ENCODE results near the gene CD93.

Gene CD93

DNA sequence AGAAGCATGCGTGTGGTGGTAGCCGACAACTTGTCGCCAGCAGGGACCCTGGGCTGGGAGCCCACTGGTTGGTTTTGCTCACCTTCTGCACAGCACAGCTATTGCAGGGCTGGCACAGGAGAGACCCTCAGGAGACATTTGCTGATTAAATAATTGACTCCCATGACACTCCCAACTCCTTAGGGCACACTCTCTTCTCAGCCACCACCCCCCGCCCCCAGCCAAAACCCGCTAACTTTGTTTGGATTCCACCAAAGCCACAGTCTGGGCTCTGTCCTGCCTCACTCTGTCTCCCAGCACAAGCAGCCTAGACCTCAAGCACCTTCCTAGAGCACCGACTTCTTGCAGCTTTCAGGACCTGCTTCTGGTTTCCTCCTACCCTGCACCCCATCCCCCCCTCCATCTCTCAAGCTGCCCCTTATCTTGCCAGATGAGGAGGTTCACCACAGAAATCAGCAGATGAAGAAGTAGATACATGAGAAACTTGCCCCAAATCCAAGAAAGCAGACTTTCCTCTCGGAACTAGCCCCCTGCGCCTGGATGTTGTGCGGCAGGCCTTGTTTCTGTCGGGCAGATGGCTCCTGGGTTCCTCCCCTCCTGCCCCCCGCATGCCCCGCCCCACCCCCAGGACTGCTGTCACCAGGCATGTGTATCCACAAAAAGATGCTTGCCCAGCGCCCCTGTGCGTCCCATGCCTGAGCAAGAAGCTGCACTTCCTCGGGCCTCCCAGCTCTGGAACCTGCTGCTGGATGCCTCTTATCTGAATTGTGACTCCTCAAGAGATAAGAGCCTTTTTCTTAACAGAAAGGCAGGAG lies 35.0 kb upstream of the CD93 start:
- DNase-seq: no peak

- no peak for DNase-seq
These were observed 34.1 kb upstream of the CD93 start for GRCh38 chr20:23120261-23120660.

DNA sequence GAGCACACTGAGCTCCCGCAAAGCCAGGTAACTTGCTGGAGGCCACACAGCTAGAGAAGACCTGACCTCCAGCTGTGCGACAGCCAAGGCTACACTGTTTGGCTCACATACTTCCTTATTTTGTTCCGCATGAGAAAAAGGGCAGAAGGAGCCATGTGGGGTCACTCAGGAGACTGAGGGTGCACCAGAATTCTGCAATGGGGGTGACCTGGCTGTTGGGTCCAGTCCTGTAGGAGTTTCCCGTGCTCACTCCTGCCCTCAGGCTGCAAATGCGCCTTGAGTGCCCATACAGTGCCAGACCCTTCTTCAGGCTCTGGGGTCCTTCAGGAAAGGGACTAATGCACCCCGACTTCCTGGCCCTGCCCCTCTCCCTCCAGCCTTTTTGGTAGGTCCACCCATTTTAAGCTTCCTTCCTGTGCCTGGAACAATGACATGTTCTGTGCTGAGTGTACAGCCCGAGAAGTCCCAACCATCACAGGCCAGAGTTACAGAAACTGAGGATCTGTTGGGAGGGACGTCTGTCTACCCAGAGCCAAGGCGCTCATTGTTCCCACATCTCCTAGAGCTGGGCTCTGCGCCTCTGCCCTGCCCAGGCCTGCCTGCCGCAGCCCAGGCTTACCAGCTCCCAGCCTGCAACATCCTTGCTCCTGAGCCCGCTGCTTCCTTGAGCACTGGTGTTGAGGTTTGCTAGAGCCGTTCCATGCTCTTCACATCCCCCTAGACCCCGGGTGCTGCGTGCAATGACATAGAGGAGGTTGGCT lies 33.5 kb upstream of the CD93 start:
- DNase-seq: no peak

- DNase-seq: no peak
These were observed 32.6 kb upstream of the CD93 start for GRCh38 chr20:23118766-23119165.

DNA sequence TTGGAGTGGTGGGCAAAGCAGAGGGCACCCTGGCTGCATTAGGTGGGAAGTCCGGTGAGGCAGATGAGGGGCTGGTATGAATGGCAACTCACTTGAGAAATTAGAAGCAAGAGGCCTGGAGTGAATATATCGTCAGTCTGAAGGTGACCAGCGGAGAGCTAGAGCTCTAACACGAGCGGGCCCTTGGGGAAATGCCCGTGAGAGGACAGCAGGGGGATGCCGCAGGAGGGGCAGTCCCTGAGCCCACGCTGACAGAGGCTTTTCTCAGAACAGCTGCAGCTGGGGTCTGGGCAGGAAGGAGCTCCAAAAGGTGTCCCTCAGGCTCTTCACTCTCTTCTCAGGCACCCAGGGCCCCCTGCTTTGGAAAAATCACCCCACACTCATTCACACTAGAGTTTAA lies 32.0 kb upstream of the CD93 start:
- DNase-seq: no peak

- DNase-seq: no peak
These were observed 31.6 kb upstream of the CD93 start for GRCh38 chr20:23117738-23118137.

DNA sequence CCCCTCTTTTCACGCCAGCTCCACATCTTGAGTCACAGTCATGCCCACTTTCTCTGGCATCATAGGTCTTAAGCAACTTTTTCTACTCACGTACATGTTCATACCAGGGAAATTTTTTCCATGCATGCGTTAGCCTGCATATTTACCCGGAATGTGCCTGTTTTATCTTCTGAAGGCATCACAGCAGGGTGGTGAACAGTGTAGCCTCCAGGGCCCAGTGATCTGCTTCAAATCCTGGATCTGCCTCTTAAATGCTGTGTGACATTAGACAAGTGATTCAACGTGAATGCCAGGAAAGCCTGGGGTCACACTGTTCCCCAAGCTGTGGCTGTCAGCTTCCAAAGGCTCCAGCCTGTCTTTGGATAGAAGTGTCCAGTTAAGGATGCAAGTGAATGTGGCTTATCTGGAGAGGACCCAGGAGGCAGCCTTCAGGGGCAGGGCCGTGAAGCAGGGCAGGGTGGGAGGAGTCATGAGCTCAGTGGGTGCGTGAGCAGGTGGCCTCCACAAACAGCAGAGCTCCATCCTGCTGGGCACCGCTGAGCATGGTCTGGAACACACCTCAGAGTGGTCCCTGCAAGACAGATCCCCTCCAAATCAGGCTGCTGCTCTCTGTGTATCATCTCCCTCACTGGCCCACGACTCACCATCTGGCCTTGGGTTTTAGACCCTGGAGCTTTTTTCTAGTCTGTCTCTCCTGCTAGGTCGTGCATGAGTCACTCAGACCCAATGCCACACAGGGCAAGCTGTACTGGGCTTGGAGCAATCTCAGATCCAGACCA lies 30.4 kb upstream of the CD93 start:
- no peak for DNase-seq

GRCh38 chr20:23115822-23116221 lies 29.7 kb upstream of the CD93 start:
- DNase-seq: no peak

DNA sequence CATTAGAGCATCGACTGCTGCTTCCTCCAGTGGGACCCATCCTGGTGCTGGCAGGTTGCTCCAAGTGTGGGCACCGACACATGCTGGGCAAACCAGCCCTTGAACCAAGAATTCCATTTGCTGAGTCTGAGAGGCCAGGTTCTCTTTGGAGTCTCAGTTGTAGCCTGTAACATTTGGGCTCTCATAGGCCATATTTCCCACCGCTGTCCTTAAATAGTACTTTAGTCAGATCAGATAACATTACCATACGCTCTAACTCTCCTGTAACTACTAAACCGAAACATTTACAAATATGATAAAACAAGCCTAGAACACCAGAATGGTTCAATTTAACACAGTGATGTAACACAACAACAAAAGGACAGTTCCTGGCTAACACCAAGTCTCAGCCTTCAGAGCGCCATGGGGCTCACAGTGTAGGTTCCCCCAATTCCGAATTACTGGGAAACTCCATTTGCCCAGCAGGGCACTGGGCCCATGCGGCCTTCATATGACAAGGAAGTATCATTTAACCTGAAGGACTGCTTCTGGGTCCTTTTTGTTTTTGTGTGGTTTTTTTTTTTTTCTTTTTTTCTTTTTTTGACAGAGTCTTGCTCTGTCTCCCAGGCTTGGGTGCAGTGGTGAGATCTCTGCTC lies 28.4 kb upstream of the CD93 start:
- no peak for DNase-seq

DNA sequence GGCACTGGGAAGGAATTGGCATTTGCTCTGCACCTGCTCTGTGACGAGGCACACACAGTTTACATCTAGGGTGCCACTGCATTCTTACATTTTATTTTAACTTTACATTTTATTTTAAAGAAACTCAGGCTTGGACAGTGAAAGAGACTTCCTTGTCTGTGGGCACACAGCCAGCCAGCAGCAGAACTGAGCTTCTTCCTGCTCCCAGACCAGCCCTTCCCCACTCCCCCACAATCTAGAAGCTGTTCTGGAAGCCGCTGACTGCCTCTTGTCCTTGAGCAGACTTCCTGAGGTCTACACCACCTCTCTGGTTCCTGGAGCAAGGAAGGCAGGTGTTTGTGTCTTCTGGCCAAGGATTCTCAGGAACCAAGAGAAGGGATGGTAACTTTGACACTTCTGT lies 27.9 kb upstream of the CD93 start:
- DNase-seq: no peak

DNA sequence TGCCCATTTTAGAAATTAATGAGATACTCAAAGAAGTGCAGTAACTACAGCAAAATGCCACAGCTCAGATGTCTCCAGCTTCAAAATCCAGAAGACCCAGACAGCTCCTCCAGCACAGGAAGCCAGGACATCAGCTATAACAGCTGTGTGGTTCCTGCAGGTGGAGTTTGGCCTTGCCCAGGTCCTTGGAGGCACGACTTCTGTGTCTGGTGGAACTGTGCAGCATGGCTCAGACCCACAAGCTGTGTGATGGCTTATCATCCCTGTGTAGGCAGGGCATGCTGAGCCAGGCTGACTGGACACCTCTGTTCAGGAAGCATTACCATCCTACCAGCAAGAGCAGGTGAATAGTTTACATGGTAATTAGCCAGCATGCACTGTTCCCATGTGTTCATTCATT lies 26.5 kb upstream of the CD93 start:
- DNase-seq: no peak

DNA sequence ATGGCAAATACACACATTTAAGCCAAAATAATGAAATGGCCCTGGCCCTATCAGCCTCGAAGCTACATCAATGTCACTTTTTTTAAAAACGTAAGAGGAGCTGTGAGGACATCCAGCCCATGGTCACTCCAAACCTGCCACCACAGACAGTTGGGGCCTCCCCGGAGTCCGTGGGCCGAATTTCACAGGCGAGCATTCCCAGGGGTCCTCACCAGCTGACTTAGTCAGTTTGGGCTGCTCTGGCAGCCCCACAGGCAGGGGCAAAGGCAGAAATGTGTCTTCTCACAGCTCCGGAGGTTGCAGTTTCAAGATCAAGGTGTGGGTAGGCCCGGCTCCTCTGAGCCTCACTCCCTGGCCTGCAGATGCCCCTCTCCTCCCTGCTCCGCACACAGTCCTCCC lies 25.8 kb upstream of the CD93 start:
- no peak for DNase-seq

GRCh38 chr20:23111307-23111943 lies 25.3 kb upstream of the CD93 start:
- DNase-seq: no peak

GRCh38 chr20:23108871-23109270 lies 22.7 kb upstream of the CD93 start:
- DNase-seq: no peak

GRCh38 chr20:23107466-23107865 lies 21.3 kb upstream of the CD93 start:
- DNase-seq: no peak

DNA sequence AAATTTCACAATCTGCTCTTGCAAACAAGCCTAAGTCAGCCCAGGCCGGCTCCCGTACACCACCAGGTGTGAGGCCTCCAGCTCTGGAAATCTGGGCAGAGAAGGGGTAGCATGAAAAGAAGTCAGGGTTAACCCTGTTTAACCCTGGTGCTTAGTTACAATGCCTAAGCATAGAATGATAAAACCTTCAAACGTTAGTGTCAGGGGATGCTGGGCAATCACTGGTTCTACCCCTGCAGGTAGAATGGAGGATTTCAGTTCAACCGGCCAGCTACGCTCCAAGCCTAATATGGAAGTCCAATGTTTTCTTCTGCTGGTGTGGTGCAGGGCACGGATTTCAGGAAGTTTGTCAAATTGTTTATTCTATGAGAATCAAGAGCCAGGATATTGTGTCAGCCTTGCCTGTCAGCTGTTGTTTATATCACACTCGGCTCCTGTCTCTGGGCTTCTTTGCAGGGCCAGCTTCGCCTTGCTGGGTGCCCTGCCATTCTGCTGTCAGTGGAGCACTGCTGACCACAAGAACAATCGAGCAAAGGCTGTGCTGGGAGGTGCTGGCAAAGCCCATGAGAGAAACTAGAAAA lies 20.2 kb upstream of the CD93 start:
- no peak for DNase-seq

GRCh38 chr20:23105193-23105592 lies 19.1 kb upstream of the CD93 start:
- no peak for DNase-seq

GRCh38 chr20:23103284-23104018 lies 17.3 kb upstream of the CD93 start:
- DNase-seq: no peak

DNA sequence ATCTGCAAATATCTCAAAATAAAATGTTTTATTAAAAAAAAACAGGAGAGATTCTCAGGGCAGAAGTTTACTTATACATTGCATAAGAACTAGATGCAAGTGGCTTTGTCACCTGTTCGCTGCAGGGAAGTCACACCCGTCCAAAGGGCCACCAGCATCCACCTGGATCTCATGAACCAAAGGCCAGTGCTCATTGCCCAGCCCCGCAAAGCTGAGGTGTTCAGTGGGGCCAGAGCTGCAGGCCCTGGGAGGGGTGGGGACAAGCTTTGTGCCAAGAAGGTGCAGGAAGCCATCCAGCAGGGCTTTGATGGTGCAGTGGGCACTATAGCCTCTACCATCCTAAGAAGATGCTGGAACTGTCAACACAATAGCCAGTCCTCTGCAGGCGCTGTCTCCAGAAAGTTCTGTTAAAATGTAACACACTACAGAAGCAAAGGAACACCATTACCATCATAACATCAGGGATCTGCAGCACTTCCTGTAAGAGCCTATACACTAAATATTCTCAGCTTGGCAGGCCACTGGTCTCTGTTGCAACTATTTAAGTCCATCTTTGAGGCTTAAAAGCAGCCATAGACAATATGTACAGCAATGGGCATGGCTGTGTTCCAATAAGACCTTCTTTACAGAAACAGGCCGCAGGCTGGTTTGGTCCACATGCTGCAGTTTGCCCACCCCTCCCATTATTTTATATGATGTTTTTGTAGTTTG lies 15.7 kb upstream of the CD93 start:
- DNase-seq: no peak

- DNase-seq: no peak
These were observed 14.6 kb upstream of the CD93 start for GRCh38 chr20:23100720-23101107.

Data from NCI-H1436 (cell line).